SK-N-SH (cell line): ENCODE results near the gene BRCA1. TPM values are rescaled to one million over a fixed set of nuclear protein-coding genes. Genes with fewer than 3 reads are reported as not detected.

Experiments used
- CTCF ChIA-PET: fragments of 300-600, 350-600 bp; formaldehyde crosslinking; extraction: SDS; loops from one replicate; lab custom pipeline; 2021; lab: Yijun Ruan, JAX
- POLR2A ChIA-PET: fragments of 350-600 bp; sonication (Branson Sonifier 250); formaldehyde crosslinking; extraction: SDS; loops from one replicate; lab custom pipeline; 2020; ENCODE audit warnings: antibody characterized with exemption, inconsistent platforms; lab: Yijun Ruan, JAX
- DNase-seq: peaks from one replicate; pipeline ENCODE4 v3.0.0; 2012
- H2AFZ ChIP-seq: fragments of 200-600 bp; sonication (generic); 2 replicates; pipeline ENCODE4 v1.8.1; 2016; ENCODE audit warnings: antibody characterized with exemption, mild to moderate bottlenecking, low read depth
- H3F3A ChIP-seq: fragments of 200-600 bp; sonication (generic); replicated peaks from 2 replicates; pipeline ENCODE3; 2016; ENCODE audit warnings: antibody characterized with exemption, mild to moderate bottlenecking; ENCODE audit not compliant: insufficient read depth
- H3K27ac ChIP-seq, 2 experiments: fragments of 200-500 bp in 1 of 2; fragments of 200-600 bp in 1 of 2; sonication (Bioruptor generic) in 1 of 2; sonication (generic), shearing (Covaris generic) in 1 of 2; 2 replicates each; pipeline versions ENCODE4 v1.5.1 to v1.6.1; 2014 to 2016; ENCODE audit warnings: low read depth in 2 of 2, inconsistent platforms in 1 of 2, low read length in 1 of 2, mild to moderate bottlenecking in 1 of 2, mixed read lengths in 1 of 2
- H3K27me3 ChIP-seq: fragments of 200-600 bp; sonication (generic), shearing (Covaris generic); 2 replicates; pipeline ENCODE4 v1.6.1; 2016; ENCODE audit warnings: mixed run types; ENCODE audit not compliant: insufficient read depth
- H3K36me3 ChIP-seq, 2 experiments: fragments of 200-500 bp in 1 of 2; fragments of 200-600 bp in 1 of 2; sonication (Bioruptor generic) in 1 of 2; sonication (generic) in 1 of 2; replicated peaks in 1 of 2; 2 replicates each; pipeline versions ENCODE3 to v1.5.1; 2014 to 2016; ENCODE audit warnings: low read length in 1 of 2, mild to moderate bottlenecking in 1 of 2; ENCODE audit not compliant: insufficient read depth in 2 of 2, control insufficient read depth in 1 of 2
- H3K4me1 ChIP-seq, 2 experiments: fragments of 200-500 bp in 1 of 2; fragments of 200-600 bp in 1 of 2; sonication (Bioruptor generic) in 1 of 2; sonication (generic), shearing (Covaris generic) in 1 of 2; 2 replicates each; pipeline versions ENCODE4 v1.5.1 to v1.6.1; 2014 to 2016; ENCODE audit warnings: low read depth in 1 of 2, low read length in 1 of 2, mixed run types in 1 of 2; ENCODE audit not compliant: insufficient read depth in 2 of 2, control insufficient read depth in 1 of 2
- H3K4me2 ChIP-seq: fragments of 200-600 bp; sonication (generic), shearing (Covaris generic); 2 replicates; pipeline ENCODE4 v1.6.1; 2017; ENCODE audit warnings: mixed run types
- H3K4me3 ChIP-seq, 2 experiments: fragments of 200-500 bp in 1 of 2; fragments of 200-600 bp in 1 of 2; sonication (Bioruptor generic) in 1 of 2; sonication (generic), shearing (Covaris generic) in 1 of 2; 2 replicates each; pipeline versions ENCODE4 v1.5.1 to v1.8.1; 2014 to 2016; ENCODE audit warnings: low read depth in 2 of 2, inconsistent platforms in 1 of 2, low read length in 1 of 2, mild to moderate bottlenecking in 1 of 2, mixed read lengths in 1 of 2, moderate library complexity in 1 of 2
- H3K79me2 ChIP-seq: fragments of 200-600 bp; sonication (generic); 2 replicates; pipeline ENCODE4 v1.8.1; 2017; ENCODE audit warnings: mild to moderate bottlenecking; ENCODE audit not compliant: insufficient read depth
- H3K9ac ChIP-seq: fragments of 200-600 bp; sonication (generic); 2 replicates; pipeline ENCODE4 v1.6.1; 2017; ENCODE audit warnings: mixed run types
- H3K9me2 ChIP-seq: fragments of 200-600 bp; sonication (generic); 2 replicates; pipeline ENCODE4 v1.6.1; 2017; ENCODE audit warnings: mixed run types
- H3K9me3 ChIP-seq: fragments of 200-600 bp; sonication (generic); 2 replicates; pipeline ENCODE4 v1.6.1; 2017; ENCODE audit warnings: mixed run types, mild to moderate bottlenecking, moderate library complexity
- H4K20me1 ChIP-seq: fragments of 200-600 bp; sonication (generic); 2 replicates; pipeline ENCODE4 v1.6.1; 2017; ENCODE audit warnings: mild to moderate bottlenecking, mixed run types; ENCODE audit not compliant: insufficient read depth
- ELF1 ChIP-seq: IDR thresholded peaks from 2 replicates; pipeline ENCODE4 v1.4.0; 2012
- EZH2phosphoT487 ChIP-seq: fragments of 200-600 bp; sonication (generic); IDR thresholded peaks from 2 replicates; pipeline ENCODE4 v1.6.1; 2017; ENCODE audit warnings: low read depth, mixed run types, mild to moderate bottlenecking, antibody characterized with exemption, moderate library complexity, borderline replicate concordance
- FOSL2 ChIP-seq: IDR thresholded peaks from 2 replicates; pipeline ENCODE4 v1.4.0; 2012; ENCODE audit warnings: low read depth, mild to moderate bottlenecking, moderate library complexity, borderline replicate concordance
- FOXJ3 ChIP-seq: sonication (generic); formaldehyde crosslinking; IDR thresholded peaks from 2 replicates; pipeline ENCODE4 v1.5.1; 2020; ENCODE audit warnings: mild to moderate bottlenecking, missing genetic modification reagents
- FOXM1 ChIP-seq: IDR thresholded peaks from 2 replicates; pipeline ENCODE4 v1.4.0; 2012; ENCODE audit warnings: low read depth, mild to moderate bottlenecking
- GABPA ChIP-seq: IDR thresholded peaks from 2 replicates; pipeline ENCODE4 v1.4.0; 2012; ENCODE audit warnings: low read depth, mild to moderate bottlenecking
- GATA2 ChIP-seq: sonication (generic); formaldehyde crosslinking; IDR thresholded peaks from 2 replicates; pipeline ENCODE4 v1.5.0; 2020; ENCODE audit warnings: mild to moderate bottlenecking, missing genetic modification reagents
- MAX ChIP-seq: IDR thresholded peaks from 2 replicates; pipeline ENCODE4 v1.4.0; 2012; ENCODE audit warnings: low read depth
- NFIC ChIP-seq: IDR thresholded peaks from 2 replicates; pipeline ENCODE4 v1.4.0; 2012; ENCODE audit warnings: borderline replicate concordance
- NRF1 ChIP-seq: IDR thresholded peaks from 2 replicates; pipeline ENCODE4 v1.6.1; 2012; ENCODE audit warnings: low read depth, mild to moderate bottlenecking, low read length
- POLR2AphosphoS5 ChIP-seq: IDR thresholded peaks from 2 replicates; pipeline ENCODE4 v1.6.1; 2012; ENCODE audit warnings: low read depth, low read length
- RAD21 ChIP-seq: IDR thresholded peaks from 2 replicates; pipeline ENCODE4 v1.6.1; 2012; ENCODE audit warnings: mild to moderate bottlenecking, low read length
- RFX5 ChIP-seq: IDR thresholded peaks from 2 replicates; pipeline ENCODE4 v1.6.1; 2012; ENCODE audit warnings: mild to moderate bottlenecking, improper control_type of control experiment, low read length
- RXRA ChIP-seq: IDR thresholded peaks from 2 replicates; pipeline ENCODE4 v1.4.0; 2012; ENCODE audit warnings: low read depth, mild to moderate bottlenecking, borderline replicate concordance
- SIN3A ChIP-seq: IDR thresholded peaks from 2 replicates; pipeline ENCODE4 v1.6.1; 2012; ENCODE audit warnings: low read depth, mild to moderate bottlenecking, low read length, moderate library complexity, borderline replicate concordance
- SMC3 ChIP-seq: IDR thresholded peaks from 2 replicates; pipeline ENCODE4 v1.6.1; 2012; ENCODE audit warnings: low read depth, low read length, improper control_type of control experiment
- TCF12 ChIP-seq: IDR thresholded peaks from 2 replicates; pipeline ENCODE4 v1.4.0; 2012
- TEAD4 ChIP-seq: IDR thresholded peaks from 2 replicates; pipeline ENCODE4 v1.4.0; 2012; ENCODE audit warnings: mild to moderate bottlenecking, borderline replicate concordance; ENCODE audit not compliant: insufficient read depth
- WGBS: methylation state at CpG from one replicate; pipeline ENCODE4 v1.1.6; 2017; ENCODE audit warnings: low lambda C conversion rate; 5-methylcytosine and 5-hydroxymethylcytosine counted together
- polyA plus RNA-seq, 3 experiments: library from polyadenylated mRNA; depleted of rRNA; stranded (reverse); fragments of >200 nt; gene quantifications; 2 replicates each; pipeline ENCODE4 v1.2.3, GENCODE V29; 2012
- TF ChIP-seq, protein P1 (sequence below): IDR thresholded peaks from 2 replicates; pipeline ENCODE4; 2012
- TF ChIP-seq, protein P2 (sequence below): fragments of 150-350 bp; IDR thresholded peaks from 2 replicates; pipeline ENCODE4 v1.6.1; 2017; ENCODE audit warnings: antibody characterized with exemption, low read length, low read depth, borderline replicate concordance

The BRCA1 gene
- polyA plus RNA-seq, 1 of the 3 experiments (the other 2 are of a cell fraction): 11.2 TPM

- no peaks in the 10 kb centered on the region for H3K36me3 ChIP-seq
- no peak overlapping the region for H3K9ac ChIP-seq
- H4K20me1 ChIP-seq: no peaks in the 10 kb centered on the region
- peaks cover 0 to 5% of the 10 kb centered on the region in 2 experiments; a peak in 1 of 4 replicates for H3K4me1 ChIP-seq
- H3K4me2 ChIP-seq: peak overlapping the region; percentile 83; the same call in 1 of the 2 replicates
- no peak for TF ChIP-seq GABPA
- no peak for TF ChIP-seq POLR2AphosphoS5
- TF ChIP-seq RFX5: no peak
- no peak for TF ChIP-seq FOXM1
- TF ChIP-seq TEAD4: no peak
- TF ChIP-seq GATA2 (CRISPR knock-in tag): no peak
- no peak for TF ChIP-seq MAX
- no peak for TF ChIP-seq FOSL2
- no peak for TF ChIP-seq NFIC
- no peak for TF ChIP-seq RAD21
- no peak for TF ChIP-seq TCF12
- no peak for TF ChIP-seq RXRA
- TF ChIP-seq SIN3A: no peak
- TF ChIP-seq SMC3: no peak
- TF ChIP-seq NRF1: no peak
- TF ChIP-seq, protein P1, sequence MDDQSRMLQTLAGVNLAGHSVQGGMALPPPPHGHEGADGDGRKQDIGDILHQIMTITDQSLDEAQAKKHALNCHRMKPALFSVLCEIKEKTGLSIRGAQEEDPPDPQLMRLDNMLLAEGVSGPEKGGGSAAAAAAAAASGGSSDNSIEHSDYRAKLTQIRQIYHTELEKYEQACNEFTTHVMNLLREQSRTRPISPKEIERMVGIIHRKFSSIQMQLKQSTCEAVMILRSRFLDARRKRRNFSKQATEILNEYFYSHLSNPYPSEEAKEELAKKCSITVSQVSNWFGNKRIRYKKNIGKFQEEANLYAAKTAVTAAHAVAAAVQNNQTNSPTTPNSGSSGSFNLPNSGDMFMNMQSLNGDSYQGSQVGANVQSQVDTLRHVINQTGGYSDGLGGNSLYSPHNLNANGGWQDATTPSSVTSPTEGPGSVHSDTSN: no peak
- TF ChIP-seq EZH2phosphoT487: no peak
- TF ChIP-seq, protein P2, sequence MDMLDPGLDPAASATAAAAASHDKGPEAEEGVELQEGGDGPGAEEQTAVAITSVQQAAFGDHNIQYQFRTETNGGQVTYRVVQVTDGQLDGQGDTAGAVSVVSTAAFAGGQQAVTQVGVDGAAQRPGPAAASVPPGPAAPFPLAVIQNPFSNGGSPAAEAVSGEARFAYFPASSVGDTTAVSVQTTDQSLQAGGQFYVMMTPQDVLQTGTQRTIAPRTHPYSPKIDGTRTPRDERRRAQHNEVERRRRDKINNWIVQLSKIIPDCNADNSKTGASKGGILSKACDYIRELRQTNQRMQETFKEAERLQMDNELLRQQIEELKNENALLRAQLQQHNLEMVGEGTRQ: no peak
- no peak for TF ChIP-seq FOXJ3 (CRISPR knock-in tag)
- TF ChIP-seq ELF1: no peak
- H3K27ac ChIP-seq: no peak overlapping the region; a peak in 1 of 4 replicates
- H3K9me2 ChIP-seq: no peaks in the 10 kb centered on the region
- DNase-seq: no peak
- peaks cover 10% of the 10 kb centered on the region for H3K79me2 ChIP-seq
- H3F3A ChIP-seq: peaks cover 6% of the 10 kb centered on the region
- no peaks in the 10 kb centered on the region for H3K9me3 ChIP-seq
- ChIA-PET CTCF (interaction anchor here (1.2 to 2.3 kb wide), 3 partner anchors 8 to 56 kb away, joined by 3 to 9 read pairs (median 3); no protein-coding TSS in a partner anchor), POLR2A (interaction anchor here (2.0 kb wide), 1 partner anchor 8 kb away, joined by 9 read pairs; no protein-coding TSS in a partner anchor)
- H2AFZ ChIP-seq: no peak overlapping the region
- WGBS: 84% methylated on average over 12 of the region's 16 CpGs
- H3K4me3 ChIP-seq: peak overlapping the region in 1 of 2 experiments; percentile 63; a peak in 2 of 4 replicates
- no peaks in the 10 kb centered on the region for H3K27me3 ChIP-seq
Measured at GRCh38 chr17:43025766-43026537, 99.2 kb downstream of the BRCA1 start.
